HEK293 (cell line): ENCODE results near the gene IDI1.

Source experiments
- CTCF ChIA-PET: fragments of 350-600 bp; formaldehyde crosslinking; extraction: SDS; loops from one replicate; lab custom pipeline; 2021; ENCODE audit warnings: antibody characterized with exemption; lab: Yijun Ruan, JAX
- POLR2A ChIA-PET: fragments of 300-600 bp; formaldehyde crosslinking; extraction: SDS; loops from one replicate; lab custom pipeline; 2020; ENCODE audit warnings: antibody characterized with exemption, inconsistent platforms; lab: Yijun Ruan, JAX
- H3K27ac ChIP-seq: fragments of 200-500 bp; sonication (Bioruptor generic); 2 replicates; pipeline ENCODE4 v1.5.1; 2014; ENCODE audit warnings: low read depth, low read length, control low read depth, inconsistent platforms; ENCODE audit errors: extremely low read depth
- H3K36me3 ChIP-seq, 2 experiments: fragments of 200-500 bp in 1 of 2; sonication (Bioruptor generic) in 1 of 2; 1 replicate in 1 of 2; 2 replicates in 1 of 2; pipeline ENCODE4 v1.5.1; 2014 to 2017; ENCODE audit warnings: inconsistent platforms in 2 of 2, low read length in 2 of 2; ENCODE audit not compliant: control insufficient read depth in 2 of 2, insufficient read depth in 1 of 2
- H3K4me1 ChIP-seq: fragments of 200-500 bp; sonication (Bioruptor generic); 2 replicates; pipeline ENCODE4 v1.5.1; 2014; ENCODE audit warnings: mild to moderate bottlenecking, low read length, inconsistent platforms; ENCODE audit not compliant: control insufficient read depth, insufficient read depth
- H3K4me3 ChIP-seq: 2 replicates; pipeline ENCODE4 v1.5.1; 2011; ENCODE audit warnings: low read depth, mild to moderate bottlenecking, control low read depth, low read length, moderate library complexity
- H3K9me3 ChIP-seq: fragments of 200-500 bp; sonication (Bioruptor generic); 2 replicates; pipeline ENCODE4 v1.5.1; 2014; ENCODE audit warnings: low read depth, low read length, inconsistent platforms; ENCODE audit not compliant: control insufficient read depth, insufficient read depth
- GLI2 ChIP-seq: fragments of 450-650 bp; formaldehyde crosslinking; IDR thresholded peaks from 2 replicates; pipeline ENCODE4; 2017; ENCODE audit warnings: missing biosample characterization, missing genetic modification characterization, low read depth, borderline replicate concordance
- GLI4 ChIP-seq: fragments of 450-650 bp; formaldehyde crosslinking; IDR thresholded peaks from 2 replicates; pipeline ENCODE4 v1.5.1; 2016; ENCODE audit warnings: missing biosample characterization, missing genetic modification characterization
- KLF10 ChIP-seq: fragments of 450-650 bp; IDR thresholded peaks from 2 replicates; pipeline ENCODE4 v1.5.1; 2018; ENCODE audit warnings: missing biosample characterization, mild to moderate bottlenecking, missing genetic modification characterization
- KLF8 ChIP-seq: fragments of 450-650 bp; formaldehyde crosslinking; IDR thresholded peaks from 2 replicates; pipeline ENCODE4 v1.5.1; 2016; ENCODE audit warnings: missing biosample characterization, missing genetic modification characterization
- SP3 ChIP-seq: fragments of 450-650 bp; formaldehyde crosslinking; IDR thresholded peaks from 2 replicates; pipeline ENCODE4 v1.5.1; 2016; ENCODE audit warnings: missing biosample characterization, missing genetic modification characterization
- SP7 ChIP-seq: fragments of 450-650 bp; formaldehyde crosslinking; IDR thresholded peaks from 2 replicates; pipeline ENCODE4 v1.5.1; 2016; ENCODE audit warnings: missing biosample characterization, missing genetic modification characterization
- YY2 ChIP-seq: fragments of 450-650 bp; formaldehyde crosslinking; IDR thresholded peaks from 2 replicates; pipeline ENCODE4 v1.5.1; 2016; ENCODE audit warnings: missing biosample characterization, missing genetic modification characterization
- ZBTB7A ChIP-seq: fragments of 450-650 bp; formaldehyde crosslinking; IDR thresholded peaks from 2 replicates; pipeline ENCODE4 v1.5.1; 2016; ENCODE audit warnings: low read depth, missing biosample characterization, missing genetic modification characterization
- ZFHX2 ChIP-seq: fragments of 450-650 bp; formaldehyde crosslinking; conservative IDR thresholded peaks from 2 replicates; pipeline ENCODE4 v1.5.1; 2016; ENCODE audit warnings: missing biosample characterization, missing genetic modification characterization
- ZNF121 ChIP-seq: fragments of 450-650 bp; formaldehyde crosslinking; IDR thresholded peaks from 2 replicates; pipeline ENCODE4 v1.5.1; 2016; ENCODE audit warnings: missing biosample characterization, missing genetic modification characterization
- ZNF2 ChIP-seq: fragments of 450-650 bp; formaldehyde crosslinking; IDR thresholded peaks from 2 replicates; pipeline ENCODE4 v1.5.1; 2016; ENCODE audit warnings: missing biosample characterization, missing genetic modification characterization
- ZNF23 ChIP-seq: fragments of 450-650 bp; formaldehyde crosslinking; IDR thresholded peaks from 2 replicates; pipeline ENCODE4 v1.5.1; 2016; ENCODE audit warnings: missing biosample characterization, missing genetic modification characterization, borderline replicate concordance
- ZNF391 ChIP-seq: fragments of 450-650 bp; formaldehyde crosslinking; IDR thresholded peaks from 2 replicates; pipeline ENCODE4 v1.5.1; 2016; ENCODE audit warnings: low read depth, missing biosample characterization, missing genetic modification characterization, borderline replicate concordance
- ZNF473 ChIP-seq: fragments of 450-650 bp; formaldehyde crosslinking; IDR thresholded peaks from 2 replicates; pipeline ENCODE4 v1.5.1; 2017; ENCODE audit warnings: missing biosample characterization, missing genetic modification characterization
- ZNF510 ChIP-seq: fragments of 450-650 bp; formaldehyde crosslinking; IDR thresholded peaks from 2 replicates; pipeline ENCODE4 v1.5.1; 2018; ENCODE audit warnings: mild to moderate bottlenecking, missing genetic modification characterization, missing biosample characterization; ENCODE audit not compliant: insufficient replicate concordance
- ZNF513 ChIP-seq: fragments of 450-650 bp; IDR thresholded peaks from 2 replicates; pipeline ENCODE4 v1.5.1; 2018; ENCODE audit warnings: missing biosample characterization, missing genetic modification characterization
- ZNF514 ChIP-seq: fragments of 450-650 bp; formaldehyde crosslinking; IDR thresholded peaks from 2 replicates; pipeline ENCODE4 v1.5.1; 2016; ENCODE audit warnings: missing biosample characterization, missing genetic modification characterization
- ZNF529 ChIP-seq: fragments of 450-650 bp; formaldehyde crosslinking; IDR thresholded peaks from 2 replicates; pipeline ENCODE4 v1.5.1; 2017; ENCODE audit warnings: missing genetic modification characterization, missing biosample characterization; ENCODE audit not compliant: insufficient replicate concordance
- ZNF544 ChIP-seq: fragments of 450-650 bp; formaldehyde crosslinking; IDR thresholded peaks from 2 replicates; pipeline ENCODE4 v1.5.0; 2017; ENCODE audit warnings: missing biosample characterization, missing genetic modification characterization
- ZNF561 ChIP-seq: fragments of 450-650 bp; IDR thresholded peaks from 2 replicates; pipeline ENCODE4 v1.5.1; 2018; ENCODE audit warnings: missing biosample characterization, missing genetic modification characterization, borderline replicate concordance
- ZNF639 ChIP-seq: fragments of 450-650 bp; formaldehyde crosslinking; IDR thresholded peaks from 2 replicates; pipeline ENCODE4 v1.5.1; 2016; ENCODE audit warnings: missing biosample characterization, missing genetic modification characterization
- ZNF658 ChIP-seq: fragments of 450-650 bp; formaldehyde crosslinking; IDR thresholded peaks from 2 replicates; pipeline ENCODE4; 2016; ENCODE audit warnings: missing biosample characterization, missing genetic modification characterization
- ZNF76 ChIP-seq: fragments of 450-650 bp; formaldehyde crosslinking; IDR thresholded peaks from 2 replicates; pipeline ENCODE4; 2016; ENCODE audit warnings: low read depth, missing biosample characterization, missing genetic modification characterization, borderline replicate concordance
- ZNF776 ChIP-seq: fragments of 450-650 bp; formaldehyde crosslinking; IDR thresholded peaks from 2 replicates; pipeline ENCODE4 v1.5.0; 2017; ENCODE audit warnings: missing biosample characterization, missing genetic modification characterization, borderline replicate concordance
- ZSCAN16 ChIP-seq: fragments of 450-650 bp; formaldehyde crosslinking; IDR thresholded peaks from 2 replicates; pipeline ENCODE4 v1.5.1; 2016; ENCODE audit warnings: missing biosample characterization, missing genetic modification characterization
- TF ChIP-seq, protein P1 (sequence below): fragments of 450-650 bp; formaldehyde crosslinking; IDR thresholded peaks from 2 replicates; pipeline ENCODE4 v1.5.1; 2016; ENCODE audit warnings: missing biosample characterization, missing genetic modification characterization, low read depth
- TF ChIP-seq, protein P2 (sequence below): fragments of 450-650 bp; formaldehyde crosslinking; IDR thresholded peaks from 2 replicates; pipeline ENCODE4 v1.5.1; 2016; ENCODE audit warnings: missing biosample characterization, missing genetic modification characterization, borderline replicate concordance
- TF ChIP-seq, protein P3 (sequence below): fragments of 450-650 bp; formaldehyde crosslinking; IDR thresholded peaks from 2 replicates; pipeline ENCODE4 v1.5.1; 2016; ENCODE audit warnings: missing biosample characterization, missing genetic modification characterization

Gene IDI1

GRCh38 chr10:1037098-1037497, 11.8 kb downstream of the IDI1 start (continued):
- TF ChIP-seq, protein P1, sequence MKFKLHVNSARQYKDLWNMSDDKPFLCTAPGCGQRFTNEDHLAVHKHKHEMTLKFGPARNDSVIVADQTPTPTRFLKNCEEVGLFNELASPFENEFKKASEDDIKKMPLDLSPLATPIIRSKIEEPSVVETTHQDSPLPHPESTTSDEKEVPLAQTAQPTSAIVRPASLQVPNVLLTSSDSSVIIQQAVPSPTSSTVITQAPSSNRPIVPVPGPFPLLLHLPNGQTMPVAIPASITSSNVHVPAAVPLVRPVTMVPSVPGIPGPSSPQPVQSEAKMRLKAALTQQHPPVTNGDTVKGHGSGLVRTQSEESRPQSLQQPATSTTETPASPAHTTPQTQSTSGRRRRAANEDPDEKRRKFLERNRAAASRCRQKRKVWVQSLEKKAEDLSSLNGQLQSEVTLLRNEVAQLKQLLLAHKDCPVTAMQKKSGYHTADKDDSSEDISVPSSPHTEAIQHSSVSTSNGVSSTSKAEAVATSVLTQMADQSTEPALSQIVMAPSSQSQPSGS (tag by site-specific recombination) = no peak
- TF ChIP-seq ZSCAN16 (tag by site-specific recombination) = no peak
- TF ChIP-seq ZNF776 (tag by site-specific recombination) = no peak
- no peak for TF ChIP-seq ZNF514 (tag by site-specific recombination)
- no peak for TF ChIP-seq KLF10 (tag by site-specific recombination)
- TF ChIP-seq, protein P2, sequence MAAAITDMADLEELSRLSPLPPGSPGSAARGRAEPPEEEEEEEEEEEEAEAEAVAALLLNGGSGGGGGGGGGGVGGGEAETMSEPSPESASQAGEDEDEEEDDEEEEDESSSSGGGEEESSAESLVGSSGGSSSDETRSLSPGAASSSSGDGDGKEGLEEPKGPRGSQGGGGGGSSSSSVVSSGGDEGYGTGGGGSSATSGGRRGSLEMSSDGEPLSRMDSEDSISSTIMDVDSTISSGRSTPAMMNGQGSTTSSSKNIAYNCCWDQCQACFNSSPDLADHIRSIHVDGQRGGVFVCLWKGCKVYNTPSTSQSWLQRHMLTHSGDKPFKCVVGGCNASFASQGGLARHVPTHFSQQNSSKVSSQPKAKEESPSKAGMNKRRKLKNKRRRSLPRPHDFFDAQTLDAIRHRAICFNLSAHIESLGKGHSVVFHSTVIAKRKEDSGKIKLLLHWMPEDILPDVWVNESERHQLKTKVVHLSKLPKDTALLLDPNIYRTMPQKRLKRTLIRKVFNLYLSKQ (tag by site-specific recombination) = no peak
- no peak for TF ChIP-seq ZNF391 (tag by site-specific recombination)
- TF ChIP-seq ZNF2 = no peak
- TF ChIP-seq KLF8 = no peak
- no peak for TF ChIP-seq ZNF473
- no peak for TF ChIP-seq SP7 (tag by site-specific recombination)

DNA sequence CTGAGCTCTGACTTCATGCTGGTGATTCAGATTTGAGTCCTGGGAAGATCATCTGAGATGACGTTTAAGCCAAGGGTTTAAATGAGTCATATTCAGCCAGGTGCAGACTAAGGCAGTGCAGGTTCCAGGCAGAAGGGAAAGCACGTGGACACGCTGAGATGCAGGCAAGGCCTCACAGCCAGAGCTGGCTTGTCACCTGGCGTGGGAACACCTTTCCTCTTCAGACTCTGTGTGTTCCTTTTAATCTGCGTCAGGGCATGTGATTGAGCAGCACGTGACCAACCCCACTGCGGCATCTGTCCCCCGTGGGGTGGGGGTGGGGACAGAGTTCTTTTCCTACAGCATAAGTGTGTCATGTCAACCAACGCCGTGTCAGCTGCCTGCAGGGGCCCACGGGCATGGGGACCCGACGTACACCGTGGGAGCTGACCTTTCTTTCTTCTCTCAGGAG, 12.6 kb downstream of the IDI1 start:
- CTCF ChIA-PET = no interaction called here
- no peaks in the 10 kb centered on the region for H3K4me1 ChIP-seq
- peaks cover 18 to 41% of the 10 kb centered on the region in 2 experiments; a peak in 2 of 3 replicates for H3K36me3 ChIP-seq
- no peaks in the 10 kb centered on the region for H3K9me3 ChIP-seq
- H3K4me3 ChIP-seq = no peak overlapping the region
- POLR2A ChIA-PET = interaction anchor here (0.8 kb wide), 1 partner anchor 34 kb away, joined by 3 read pairs; no protein-coding TSS in a partner anchor
- no peak overlapping the region for H3K27ac ChIP-seq
- TF ChIP-seq ZNF76 (tag by site-specific recombination) = no peak
- no peak for TF ChIP-seq SP3 (tag by site-specific recombination)
- TF ChIP-seq ZNF513 (tag by site-specific recombination) = no peak
- no peak for TF ChIP-seq ZNF544 (tag by site-specific recombination)
- TF ChIP-seq ZNF23 (tag by site-specific recombination) = no peak
- no peak for TF ChIP-seq ZNF639
- TF ChIP-seq ZNF121 (tag by site-specific recombination) = no peak
- TF ChIP-seq ZNF561 (tag by site-specific recombination) = no peak
- TF ChIP-seq ZNF529 (tag by site-specific recombination) = no peak
- no peak for TF ChIP-seq ZBTB7A (tag by site-specific recombination)
- TF ChIP-seq, protein P3, sequence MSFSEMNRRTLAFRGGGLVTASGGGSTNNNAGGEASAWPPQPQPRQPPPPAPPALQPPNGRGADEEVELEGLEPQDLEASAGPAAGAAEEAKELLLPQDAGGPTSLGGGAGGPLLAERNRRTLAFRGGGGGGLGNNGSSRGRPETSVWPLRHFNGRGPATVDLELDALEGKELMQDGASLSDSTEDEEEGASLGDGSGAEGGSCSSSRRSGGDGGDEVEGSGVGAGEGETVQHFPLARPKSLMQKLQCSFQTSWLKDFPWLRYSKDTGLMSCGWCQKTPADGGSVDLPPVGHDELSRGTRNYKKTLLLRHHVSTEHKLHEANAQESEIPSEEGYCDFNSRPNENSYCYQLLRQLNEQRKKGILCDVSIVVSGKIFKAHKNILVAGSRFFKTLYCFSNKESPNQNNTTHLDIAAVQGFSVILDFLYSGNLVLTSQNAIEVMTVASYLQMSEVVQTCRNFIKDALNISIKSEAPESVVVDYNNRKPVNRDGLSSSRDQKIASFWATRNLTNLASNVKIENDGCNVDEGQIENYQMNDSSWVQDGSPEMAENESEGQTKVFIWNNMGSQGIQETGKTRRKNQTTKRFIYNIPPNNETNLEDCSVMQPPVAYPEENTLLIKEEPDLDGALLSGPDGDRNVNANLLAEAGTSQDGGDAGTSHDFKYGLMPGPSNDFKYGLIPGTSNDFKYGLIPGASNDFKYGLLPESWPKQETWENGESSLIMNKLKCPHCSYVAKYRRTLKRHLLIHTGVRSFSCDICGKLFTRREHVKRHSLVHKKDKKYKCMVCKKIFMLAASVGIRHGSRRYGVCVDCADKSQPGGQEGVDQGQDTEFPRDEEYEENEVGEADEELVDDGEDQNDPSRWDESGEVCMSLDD = no peak
- TF ChIP-seq ZNF510 (tag by site-specific recombination) = no peak
- TF ChIP-seq YY2 (tag by site-specific recombination) = no peak
- no peak for TF ChIP-seq ZNF658
- no peak for TF ChIP-seq GLI2 (tag by site-specific recombination)
- TF ChIP-seq GLI4 (tag by site-specific recombination) = no peak
- TF ChIP-seq ZNF2 = no peak
- TF ChIP-seq ZFHX2 = no peak
